ENCODE data around the gene RPS3A. TPM values are rescaled to one million over a fixed set of nuclear protein-coding genes. Genes with fewer than 3 reads are reported as not detected.
"Not testable (repeated sequence)": the region's sequence is repeated elsewhere in the genome, so short reads cannot be mapped to it uniquely, and the experiment has no call there.

The RPS3A gene
- total RNA-seq, 5 donors from 2014 or later (not counting 1 experiment from before 2014, with no cell fraction given): 2,890 to 3,559 (median 3,361) TPM

DNA sequence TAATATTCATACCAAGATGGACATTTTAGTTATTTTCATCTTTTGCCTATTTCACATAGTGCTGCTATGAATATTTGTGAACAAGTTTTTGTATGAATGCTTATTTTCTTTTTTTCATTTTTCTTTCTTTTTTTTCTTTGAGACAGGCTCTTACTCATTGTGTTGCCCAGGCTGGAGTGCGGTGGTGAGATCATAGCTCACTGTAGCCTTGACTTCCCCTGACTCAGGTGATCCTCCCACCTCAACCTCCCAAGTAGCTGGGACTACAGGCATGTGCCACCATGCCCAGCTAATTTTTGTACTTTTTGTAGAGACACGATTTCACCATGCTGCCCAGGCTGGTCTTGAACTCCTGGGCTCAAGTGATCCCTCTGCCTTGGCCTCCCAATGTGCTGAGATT lies 21.4 kb upstream of the RPS3A start:
- H3K9me3 Mint-ChIP-seq; H3K36me3 Mint-ChIP-seq; ATAC-seq (replicated peaks in 1 of 4); H3K27me3 ChIP-seq (replicated peaks in 1 of 2; ENCODE audit: control insufficient read depth in 2 of 2, extremely low read depth in 1 of 2, insufficient read depth in 2 of 2, low read length in 1 of 2); H3K27me3 Mint-ChIP-seq; H3K27ac Mint-ChIP-seq; H3K4me1 ChIP-seq (ENCODE audit: control insufficient read depth in 1 of 2, extremely low read depth in 1 of 2, insufficient read depth in 2 of 2, low read length in 2 of 2); H3K9me3 ChIP-seq; DNase-seq; H3K4me3 Mint-ChIP-seq; H3K4me1 Mint-ChIP-seq; H3K36me3 ChIP-seq (ENCODE audit: control insufficient read depth in 2 of 2, extremely low read depth in 1 of 2, insufficient read depth in 1 of 2, low read length in 1 of 2); H3K4me3 ChIP-seq (ENCODE audit: control insufficient read depth in 1 of 2, extremely low read depth in 1 of 2, low read length in 1 of 2); H3K27ac ChIP-seq (ENCODE audit: low read length); POLR2A ChIA-PET; CTCF ChIA-PET: not testable (repeated sequence)
- WGBS (ENCODE audit: insufficient coverage): 83% methylated on average over 1 of the region's 2 CpGs

- Histone ChIP-seq H3K4me1 (ENCODE audit: control insufficient read depth in 1 of 2, extremely low read depth in 1 of 2, insufficient read depth in 2 of 2, low read length in 2 of 2) (no peaks in the 10 kb centered on the region), H3K36me3 (ENCODE audit: control insufficient read depth in 2 of 2, extremely low read depth in 1 of 2, insufficient read depth in 1 of 2, low read length in 1 of 2) (no peaks in the 10 kb centered on the region), H3K9me3 (no peaks in the 10 kb centered on the region), H3K27me3 (replicated peaks in 1 of 2; ENCODE audit: control insufficient read depth in 2 of 2, extremely low read depth in 1 of 2, insufficient read depth in 2 of 2, low read length in 1 of 2) (peaks cover 0 to 3% of the 10 kb centered on the region in 2 experiments), H3K4me3 (ENCODE audit: control insufficient read depth in 1 of 2, extremely low read depth in 1 of 2, low read length in 1 of 2) (no peak overlapping the region), H3K27ac (ENCODE audit: low read length) (no peak overlapping the region)
- Mint-ChIP-seq H3K9me3 (no peaks in the 10 kb centered on the region), H3K36me3 (no peaks in the 10 kb centered on the region), H3K27me3 (peaks cover 0 to 10% of the 10 kb centered on the region in 2 donors), H3K27ac (no peak overlapping the region), H3K4me1 (no peaks in the 10 kb centered on the region), H3K4me3 (no peak overlapping the region)
- ChIA-PET CTCF (no interaction called here), POLR2A (interaction anchor here (0.5 to 0.6 kb wide), 4 partner anchors 26 to 760 kb away, joined by 3 to 6 read pairs (median 4); no protein-coding TSS in a partner anchor)
- 97% methylated on average over 7 of the region's 8 CpGs for whole genome bisulfite sequencing (ENCODE audit: insufficient coverage)
- DNase-seq: no peak
- ATAC-seq (replicated peaks in 1 of 4): no peak
Measured at GRCh38 chr4:151087467-151087866, 12.0 kb upstream of the RPS3A start.

DNA sequence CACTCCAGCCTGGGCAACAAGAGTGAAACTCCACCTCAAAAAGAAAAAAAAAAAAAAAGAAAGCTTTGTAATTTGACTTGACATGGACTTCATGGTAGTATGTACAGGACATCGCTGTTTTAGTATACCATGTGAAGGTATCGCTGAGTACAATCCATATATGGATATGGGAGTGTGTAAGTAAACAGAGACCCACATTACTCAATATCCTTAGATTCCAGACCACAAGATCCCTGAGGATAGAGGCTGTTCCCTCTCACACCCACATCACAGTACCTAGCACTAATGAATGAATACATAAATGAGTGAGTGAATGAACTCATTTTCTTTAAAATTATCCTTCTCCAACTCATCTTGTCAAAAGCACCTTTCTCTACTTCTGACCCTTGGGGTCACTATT lies 8.4 kb upstream of the RPS3A start:
- ATAC-seq (replicated peaks in 1 of 4): no peak
- WGBS (ENCODE audit: insufficient coverage): no CpG with 5 or more reads among the region's 2 CpGs
- peaks cover 0 to 12% of the 10 kb centered on the region in 2 donors for H3K27me3 Mint-ChIP-seq
- ChIA-PET CTCF (no interaction called here), POLR2A (interaction anchor here in 1 of 2 donors (0.6 to 0.9 kb wide), 2 partner anchors 8 to 52 kb away, joined by 3 to 8 read pairs; no protein-coding TSS in a partner anchor)
- Histone ChIP-seq H3K4me3 (ENCODE audit: control insufficient read depth in 1 of 2, extremely low read depth in 1 of 2, low read length in 1 of 2) (no peak overlapping the region), H3K4me1 (ENCODE audit: control insufficient read depth in 1 of 2, extremely low read depth in 1 of 2, insufficient read depth in 2 of 2, low read length in 2 of 2) (no peaks in the 10 kb centered on the region), H3K27me3 (replicated peaks in 1 of 2; ENCODE audit: control insufficient read depth in 2 of 2, extremely low read depth in 1 of 2, insufficient read depth in 2 of 2, low read length in 1 of 2) (no peaks in the 10 kb centered on the region), H3K9me3 (no peaks in the 10 kb centered on the region), H3K27ac (ENCODE audit: low read length) (no peak overlapping the region), H3K36me3 (ENCODE audit: control insufficient read depth in 2 of 2, extremely low read depth in 1 of 2, insufficient read depth in 1 of 2, low read length in 1 of 2) (no peaks in the 10 kb centered on the region)
- no peaks in the 10 kb centered on the region for H3K4me1 Mint-ChIP-seq
- no peak for DNase-seq
- H3K9me3 Mint-ChIP-seq: no peaks in the 10 kb centered on the region
- H3K27ac Mint-ChIP-seq: no peak overlapping the region
- H3K36me3 Mint-ChIP-seq: no peaks in the 10 kb centered on the region
- H3K4me3 Mint-ChIP-seq: no peak overlapping the region

- DNase-seq: no peak
- Mint-ChIP-seq H3K4me3 (no peak overlapping the region), H3K27me3 (peaks cover 0 to 10% of the 10 kb centered on the region in 2 donors), H3K9me3 (no peaks in the 10 kb centered on the region), H3K36me3 (no peaks in the 10 kb centered on the region), H3K27ac (no peak overlapping the region), H3K4me1 (no peaks in the 10 kb centered on the region)
- 100% methylated on average over 1 of the region's 3 CpGs for WGBS (ENCODE audit: insufficient coverage)
- CTCF ChIA-PET: interaction anchor here in 1 of 2 donors (1.0 kb wide), 1 partner anchor 9 kb away, joined by 8 read pairs; no protein-coding TSS in a partner anchor
- H3K9me3 ChIP-seq: no peaks in the 10 kb centered on the region
- POLR2A ChIA-PET: no interaction called here
- no peaks in the 10 kb centered on the region for H3K36me3 ChIP-seq (ENCODE audit: control insufficient read depth in 2 of 2, extremely low read depth in 1 of 2, insufficient read depth in 1 of 2, low read length in 1 of 2)
- no peak overlapping the region for H3K27ac ChIP-seq (ENCODE audit: low read length)
- no peak overlapping the region for H3K4me3 ChIP-seq (ENCODE audit: control insufficient read depth in 1 of 2, extremely low read depth in 1 of 2, low read length in 1 of 2)
- no peak for ATAC-seq (replicated peaks in 1 of 4)
- H3K27me3 ChIP-seq (replicated peaks in 1 of 2; ENCODE audit: control insufficient read depth in 2 of 2, extremely low read depth in 1 of 2, insufficient read depth in 2 of 2, low read length in 1 of 2): peaks cover 0 to 2% of the 10 kb centered on the region in 2 experiments
- no peaks in the 10 kb centered on the region for H3K4me1 ChIP-seq (ENCODE audit: control insufficient read depth in 1 of 2, extremely low read depth in 1 of 2, insufficient read depth in 2 of 2, low read length in 2 of 2)
Measured at GRCh38 chr4:151092488-151092887, 6.9 kb upstream of the RPS3A start.

DNA sequence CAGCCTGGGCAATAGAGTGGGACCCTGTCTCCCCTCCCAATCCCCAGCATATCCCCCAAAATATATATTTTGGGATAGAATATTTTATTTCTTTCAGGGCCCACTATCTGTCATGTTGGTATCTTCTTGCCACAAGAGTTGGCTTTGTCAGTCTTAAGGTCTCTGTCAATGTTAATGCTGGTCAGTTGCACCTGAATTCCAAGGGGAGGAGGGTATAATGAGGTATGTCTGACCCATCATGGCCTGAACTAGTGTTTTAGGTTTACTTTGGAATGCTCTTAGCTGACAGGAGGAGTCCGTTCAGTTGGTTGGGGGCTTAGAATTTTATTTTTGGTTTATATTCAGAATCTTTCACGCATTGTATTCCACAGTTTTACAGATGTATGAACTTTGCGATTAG lies 6.2 kb upstream of the RPS3A start:
- Mint-ChIP-seq H3K27me3 (peaks cover 0 to 5% of the 10 kb centered on the region in 2 donors), H3K4me1 (peaks cover 0 to 3% (median 0%) of the 10 kb centered on the region in 3 donors), H3K27ac (no peak overlapping the region), H3K9me3 (no peaks in the 10 kb centered on the region), H3K36me3 (no peaks in the 10 kb centered on the region), H3K4me3 (no peak overlapping the region)
- H3K36me3 ChIP-seq (ENCODE audit: control insufficient read depth in 2 of 2, extremely low read depth in 1 of 2, insufficient read depth in 1 of 2, low read length in 1 of 2): no peaks in the 10 kb centered on the region
- no peak overlapping the region for H3K4me3 ChIP-seq (ENCODE audit: control insufficient read depth in 1 of 2, extremely low read depth in 1 of 2, low read length in 1 of 2)
- ATAC-seq (replicated peaks in 1 of 4) (no peak), DNase-seq (no peak)
- no peaks in the 10 kb centered on the region for H3K9me3 ChIP-seq
- H3K4me1 ChIP-seq (ENCODE audit: control insufficient read depth in 1 of 2, extremely low read depth in 1 of 2, insufficient read depth in 2 of 2, low read length in 2 of 2): peaks cover 0 to 3% of the 10 kb centered on the region in 2 experiments
- POLR2A ChIA-PET: no interaction called here
- peaks cover 0 to 5% of the 10 kb centered on the region in 2 experiments for H3K27me3 ChIP-seq (replicated peaks in 1 of 2; ENCODE audit: control insufficient read depth in 2 of 2, extremely low read depth in 1 of 2, insufficient read depth in 2 of 2, low read length in 1 of 2)
- CTCF ChIA-PET: no interaction called here
- 17% methylated on average over 1 of the region's 3 CpGs for WGBS (ENCODE audit: insufficient coverage)
- H3K27ac ChIP-seq (ENCODE audit: low read length): no peak overlapping the region

- WGBS (ENCODE audit: insufficient coverage): 100% methylated on average over 1 of the region's 2 CpGs
- Histone ChIP-seq H3K4me3 (ENCODE audit: control insufficient read depth in 1 of 2, extremely low read depth in 1 of 2, low read length in 1 of 2) (no peak overlapping the region), H3K27ac (ENCODE audit: low read length) (no peak overlapping the region), H3K4me1 (ENCODE audit: control insufficient read depth in 1 of 2, extremely low read depth in 1 of 2, insufficient read depth in 2 of 2, low read length in 2 of 2) (peaks cover 2 to 11% of the 10 kb centered on the region in 2 experiments), H3K9me3 (no peaks in the 10 kb centered on the region), H3K27me3 (replicated peaks in 1 of 2; ENCODE audit: control insufficient read depth in 2 of 2, extremely low read depth in 1 of 2, insufficient read depth in 2 of 2, low read length in 1 of 2) (peaks cover 0 to 6% of the 10 kb centered on the region in 2 experiments), H3K36me3 (ENCODE audit: control insufficient read depth in 2 of 2, extremely low read depth in 1 of 2, insufficient read depth in 1 of 2, low read length in 1 of 2) (no peaks in the 10 kb centered on the region)
- no peak for DNase-seq
- Mint-ChIP-seq H3K4me1 (peaks cover 2 to 11% (median 6%) of the 10 kb centered on the region in 3 donors), H3K9me3 (no peaks in the 10 kb centered on the region), H3K36me3 (no peaks in the 10 kb centered on the region), H3K27ac (no peak overlapping the region), H3K4me3 (no peak overlapping the region), H3K27me3 (peaks cover 0 to 2% of the 10 kb centered on the region in 2 donors)
- ATAC-seq (replicated peaks in 1 of 4): no peak
- ChIA-PET CTCF (interaction anchor here in 1 of 2 donors (0.6 kb wide), 1 partner anchor 55 kb away, joined by 4 read pairs; no protein-coding TSS in a partner anchor), POLR2A (interaction anchor here in 1 of 2 donors (0.5 kb wide), 1 partner anchor 27 kb away, joined by 5 read pairs; no protein-coding TSS in a partner anchor)
Measured at GRCh38 chr4:151094290-151094751, 5.1 kb upstream of the RPS3A start.
